ENCODE data around the gene CORO6.

DNA sequence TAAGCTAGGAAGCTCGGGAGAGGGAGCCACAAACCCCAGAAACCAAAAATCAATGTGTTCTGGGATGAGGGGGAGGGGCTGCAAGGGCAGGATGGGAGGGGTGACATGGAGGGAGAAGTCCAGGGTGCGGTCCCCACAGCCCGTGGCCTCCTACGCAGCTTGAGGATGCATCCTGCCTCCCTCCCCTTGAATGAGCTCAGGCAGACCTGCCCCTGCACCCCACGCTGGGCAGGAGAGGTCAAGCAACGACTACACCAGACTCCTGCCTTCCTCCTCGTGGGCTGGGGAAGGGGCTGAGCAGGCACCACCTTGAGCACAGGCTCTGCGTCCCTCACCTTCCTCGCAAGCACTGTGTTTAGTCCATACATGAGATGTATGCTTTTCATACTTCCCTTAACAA lies 25.9 kb downstream of the CORO6 start:
- TF ChIP-seq CTCF (IDR thresholded peaks at IDR 0.05): no peak
- no peak for TF ChIP-seq EZH2 (IDR thresholded peaks at IDR 0.05; ENCODE audit: borderline replicate concordance, insufficient read depth, low read depth, low read length, poor library complexity, severe bottlenecking)
